Heart left ventricle (tissue), 13 donors: Measurements from ENCODE around the gene CTNNB1.

Source experiments
- CTCF ChIP-seq, 12 donors: fragments of 200-600 bp; sonication (generic) in 4 of 12; IDR thresholded peaks; one replicate each; pipeline versions ENCODE4 v1.5.0 to v1.8.0; 2018 to 2022; ENCODE audit warnings: antibody characterized with exemption in 12 of 12, mild to moderate bottlenecking in 5 of 12
- POLR2A ChIP-seq, 2 donors: fragments of 450-650 bp; IDR thresholded peaks; one replicate each; pipeline ENCODE4 v1.6.1; 2017; ENCODE audit warnings: antibody characterized with exemption in 2 of 2, mild to moderate bottlenecking in 2 of 2, moderate library complexity in 2 of 2
- donor health status: ischemic (EF 13 %, LVEDD 7.1; RV severe dilation, severe dysfunction).
- donor health status: DM: no; HTN: yes; CAD: no.
- donor health status: DM: no; HTN: no; CAD: no.
- donor health status: ischemic (EF 25% LVEDD 6.9; RV normal size, moderate dysfunction).
- donor health status: ischemic (EF 25% LVEDD 5.7; RV mildly dilated, moderate dysfunction).
- donor health status: ischemic (EF 35%, LVEDD 5.7; RV mildly dilated, moderate dysfunction).
- donor health status: nonischemic (EF 11% LVEDD 7.7; RV severe dilation, severe dysfunction).
- donor health status: DM: yes; HTN: yes; CAD: no.
- donor health status: PGD.
- donor health status: ischemic (EF 29% LVEDD 5.4; RV normal size, mild dysfunction).
- donor health status: nonischemic (EF 23%, LVEDD 6.1; RV moderate dilation, normal function).

- TF ChIP-seq CTCF (IDR thresholded peaks at IDR 0.05) (no peak), POLR2A (IDR thresholded peaks at IDR 0.05) (no peak)
Observed at GRCh38 chr3:41265011-41265545, 65.8 kb downstream of the CTNNB1 start.
